GM10266 (cell line): ENCODE measurements around the gene ASPSCR1.
A peak's percentile ranks its signal among the peaks of the same experiment; 100 is the strongest.

Experiments used
- DNase-seq: peaks from one replicate; pipeline ENCODE4 v3.0.0; 2012; ENCODE audit errors: extremely low spot score
- TF ChIP-seq, protein P1 (sequence below): IDR thresholded peaks from 2 replicates; pipeline ENCODE4 v1.5.1; 2012; ENCODE audit warnings: mild to moderate bottlenecking, low read depth; ENCODE audit not compliant: control insufficient read depth, insufficient read depth; ENCODE audit errors: missing control alignments

ASPSCR1 gene, protein sequence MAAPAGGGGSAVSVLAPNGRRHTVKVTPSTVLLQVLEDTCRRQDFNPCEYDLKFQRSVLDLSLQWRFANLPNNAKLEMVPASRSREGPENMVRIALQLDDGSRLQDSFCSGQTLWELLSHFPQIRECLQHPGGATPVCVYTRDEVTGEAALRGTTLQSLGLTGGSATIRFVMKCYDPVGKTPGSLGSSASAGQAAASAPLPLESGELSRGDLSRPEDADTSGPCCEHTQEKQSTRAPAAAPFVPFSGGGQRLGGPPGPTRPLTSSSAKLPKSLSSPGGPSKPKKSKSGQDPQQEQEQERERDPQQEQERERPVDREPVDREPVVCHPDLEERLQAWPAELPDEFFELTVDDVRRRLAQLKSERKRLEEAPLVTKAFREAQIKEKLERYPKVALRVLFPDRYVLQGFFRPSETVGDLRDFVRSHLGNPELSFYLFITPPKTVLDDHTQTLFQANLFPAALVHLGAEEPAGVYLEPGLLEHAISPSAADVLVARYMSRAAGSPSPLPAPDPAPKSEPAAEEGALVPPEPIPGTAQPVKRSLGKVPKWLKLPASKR

GRCh38 chr17:81977211-81977808 lies at the start of gene ASPSCR1:
Gene ASPSCR1, plus strand, starts transcription at chr17:81977629. Its CDS starts 18 bp downstream, at chr17:81977647.
- DNase-seq: peak; percentile 98
- TF ChIP-seq, protein P1, sequence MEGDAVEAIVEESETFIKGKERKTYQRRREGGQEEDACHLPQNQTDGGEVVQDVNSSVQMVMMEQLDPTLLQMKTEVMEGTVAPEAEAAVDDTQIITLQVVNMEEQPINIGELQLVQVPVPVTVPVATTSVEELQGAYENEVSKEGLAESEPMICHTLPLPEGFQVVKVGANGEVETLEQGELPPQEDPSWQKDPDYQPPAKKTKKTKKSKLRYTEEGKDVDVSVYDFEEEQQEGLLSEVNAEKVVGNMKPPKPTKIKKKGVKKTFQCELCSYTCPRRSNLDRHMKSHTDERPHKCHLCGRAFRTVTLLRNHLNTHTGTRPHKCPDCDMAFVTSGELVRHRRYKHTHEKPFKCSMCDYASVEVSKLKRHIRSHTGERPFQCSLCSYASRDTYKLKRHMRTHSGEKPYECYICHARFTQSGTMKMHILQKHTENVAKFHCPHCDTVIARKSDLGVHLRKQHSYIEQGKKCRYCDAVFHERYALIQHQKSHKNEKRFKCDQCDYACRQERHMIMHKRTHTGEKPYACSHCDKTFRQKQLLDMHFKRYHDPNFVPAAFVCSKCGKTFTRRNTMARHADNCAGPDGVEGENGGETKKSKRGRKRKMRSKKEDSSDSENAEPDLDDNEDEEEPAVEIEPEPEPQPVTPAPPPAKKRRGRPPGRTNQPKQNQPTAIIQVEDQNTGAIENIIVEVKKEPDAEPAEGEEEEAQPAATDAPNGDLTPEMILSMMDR: no peak

DNA sequence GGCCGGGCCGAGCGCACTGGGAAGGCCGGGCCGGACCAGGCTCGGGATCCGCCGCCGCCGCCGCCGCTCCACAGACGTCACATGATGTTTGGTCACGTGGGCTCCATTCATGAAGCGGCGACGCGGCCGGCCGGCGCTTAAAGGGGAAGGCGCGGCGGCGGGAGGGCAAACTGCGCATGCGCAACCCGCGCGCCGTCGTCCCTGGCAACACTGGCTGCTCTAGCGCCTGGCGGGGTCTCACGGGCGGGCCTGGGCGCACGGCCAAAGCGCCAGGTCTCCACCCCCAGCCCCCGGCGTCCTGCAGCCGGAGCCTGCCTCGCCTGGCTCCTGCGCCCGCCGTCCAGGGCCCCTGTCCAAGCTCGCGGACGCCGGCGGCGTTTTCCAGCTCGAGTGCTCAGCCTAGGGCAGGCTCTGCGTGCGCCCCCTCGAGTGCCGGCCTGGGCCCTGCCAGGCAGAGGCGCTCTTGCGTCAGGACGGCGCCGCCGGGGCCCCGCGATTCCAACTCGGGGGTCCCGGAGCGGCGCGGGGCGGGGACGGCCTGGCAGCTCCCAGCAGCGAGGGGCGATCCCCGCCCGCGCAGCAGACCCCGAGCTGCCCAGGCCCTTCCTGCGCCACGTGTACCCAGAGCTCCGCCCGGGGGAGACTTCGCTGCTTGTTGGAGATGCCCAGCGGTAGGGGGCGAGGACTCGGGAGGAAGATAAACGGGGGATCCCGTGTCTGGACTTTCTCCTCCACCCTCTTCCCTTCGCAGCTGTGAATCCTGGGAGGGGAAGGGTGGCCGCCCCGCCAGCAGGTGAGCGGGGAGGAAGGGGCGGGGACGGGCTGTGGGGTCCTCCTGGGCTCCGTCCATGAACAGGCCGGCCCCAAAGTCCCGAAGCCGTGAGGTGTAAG lies 49.5 kb upstream of the ASPSCR1 start, which contains the start of gene MAFG:
MAFG (minus strand) TSS at position 83 of the 891 bp plus-strand sequence. CDS start 4,550 bp downstream, outside the sequence.
- peak; percentile 100 for DNase-seq
- TF ChIP-seq, protein P1: peak; percentile 62

DNA sequence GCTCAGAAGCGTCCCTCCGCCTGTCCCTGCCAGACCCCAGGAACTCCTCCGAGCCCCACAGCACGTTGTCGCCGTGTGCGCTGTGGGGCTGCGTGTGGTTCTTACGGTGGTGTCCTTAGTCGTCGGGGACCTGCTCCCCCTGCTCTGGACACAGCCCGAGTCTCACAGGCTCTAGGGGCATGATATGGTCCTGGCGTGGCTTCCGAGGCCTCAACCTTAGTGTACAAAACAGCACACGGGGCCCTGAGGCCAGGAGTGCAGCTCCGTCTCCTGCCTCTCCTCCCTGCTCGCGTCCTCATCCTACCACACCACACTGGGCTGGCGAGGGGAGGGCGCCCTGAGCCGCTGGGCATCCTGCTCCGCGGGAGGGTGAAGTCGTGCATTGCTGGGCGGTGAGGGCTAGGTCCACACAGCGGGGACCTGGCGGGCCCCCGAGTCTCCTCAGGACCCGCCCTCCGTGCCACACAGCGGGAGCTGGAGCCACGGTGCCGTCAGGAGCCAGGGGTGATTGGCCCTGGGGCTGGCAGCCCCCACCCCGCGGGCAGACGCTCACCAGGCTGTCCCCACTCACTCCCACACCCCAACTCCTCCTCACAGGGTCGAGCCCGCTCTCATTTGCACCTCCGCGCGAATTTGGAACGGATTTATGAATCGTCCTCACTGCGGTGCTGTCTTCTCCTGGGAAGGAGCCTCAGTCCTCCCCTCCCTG lies 48.7 kb upstream of the ASPSCR1 start:
- TF ChIP-seq, protein P1: no peak
- DNase-seq: peak; percentile 56

DNA sequence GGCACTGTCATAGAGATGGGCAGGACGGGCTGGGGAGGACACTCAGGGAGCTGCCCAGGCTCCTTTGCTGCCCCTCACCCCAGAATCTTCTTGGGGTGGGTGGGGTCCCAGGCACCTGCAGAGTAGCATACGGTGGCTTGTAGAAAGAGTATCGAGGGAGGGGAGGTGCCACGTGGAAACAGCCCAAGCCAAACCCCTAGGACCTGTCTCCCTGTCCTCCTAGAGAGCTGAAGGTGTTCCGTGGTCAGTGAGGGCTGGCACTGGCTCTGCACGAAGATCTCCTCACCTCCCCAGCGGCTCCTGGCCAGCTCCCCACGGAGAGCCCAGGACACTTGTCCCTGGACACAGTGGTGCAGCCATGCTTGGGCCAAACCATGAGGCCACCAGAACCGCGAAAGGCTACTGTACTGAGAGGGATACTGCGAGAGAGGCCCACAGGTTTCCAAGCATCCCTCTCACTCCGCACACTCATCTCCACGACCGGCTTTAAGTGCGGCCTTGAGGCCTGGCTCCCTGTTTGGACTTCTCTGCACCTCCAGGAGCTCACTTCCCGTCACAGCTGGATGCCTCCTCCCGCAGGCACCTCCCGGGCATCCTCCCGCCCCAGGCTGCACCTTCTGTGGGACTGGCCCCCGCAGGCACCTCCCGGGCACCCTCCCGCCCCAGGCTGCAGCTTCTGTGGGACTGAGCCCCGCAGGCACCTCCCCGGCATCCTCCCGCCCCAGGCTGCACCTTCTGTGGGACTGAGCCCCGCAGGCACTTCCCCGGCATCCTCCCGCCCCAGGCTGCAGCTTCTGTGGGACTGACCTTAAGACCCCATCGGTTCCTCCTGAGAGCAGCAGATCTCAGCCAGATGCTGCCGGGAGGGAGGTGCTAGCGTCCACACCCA lies 47.9 kb upstream of the ASPSCR1 start:
- TF ChIP-seq, protein P1: no peak
- DNase-seq: no peak

DNA sequence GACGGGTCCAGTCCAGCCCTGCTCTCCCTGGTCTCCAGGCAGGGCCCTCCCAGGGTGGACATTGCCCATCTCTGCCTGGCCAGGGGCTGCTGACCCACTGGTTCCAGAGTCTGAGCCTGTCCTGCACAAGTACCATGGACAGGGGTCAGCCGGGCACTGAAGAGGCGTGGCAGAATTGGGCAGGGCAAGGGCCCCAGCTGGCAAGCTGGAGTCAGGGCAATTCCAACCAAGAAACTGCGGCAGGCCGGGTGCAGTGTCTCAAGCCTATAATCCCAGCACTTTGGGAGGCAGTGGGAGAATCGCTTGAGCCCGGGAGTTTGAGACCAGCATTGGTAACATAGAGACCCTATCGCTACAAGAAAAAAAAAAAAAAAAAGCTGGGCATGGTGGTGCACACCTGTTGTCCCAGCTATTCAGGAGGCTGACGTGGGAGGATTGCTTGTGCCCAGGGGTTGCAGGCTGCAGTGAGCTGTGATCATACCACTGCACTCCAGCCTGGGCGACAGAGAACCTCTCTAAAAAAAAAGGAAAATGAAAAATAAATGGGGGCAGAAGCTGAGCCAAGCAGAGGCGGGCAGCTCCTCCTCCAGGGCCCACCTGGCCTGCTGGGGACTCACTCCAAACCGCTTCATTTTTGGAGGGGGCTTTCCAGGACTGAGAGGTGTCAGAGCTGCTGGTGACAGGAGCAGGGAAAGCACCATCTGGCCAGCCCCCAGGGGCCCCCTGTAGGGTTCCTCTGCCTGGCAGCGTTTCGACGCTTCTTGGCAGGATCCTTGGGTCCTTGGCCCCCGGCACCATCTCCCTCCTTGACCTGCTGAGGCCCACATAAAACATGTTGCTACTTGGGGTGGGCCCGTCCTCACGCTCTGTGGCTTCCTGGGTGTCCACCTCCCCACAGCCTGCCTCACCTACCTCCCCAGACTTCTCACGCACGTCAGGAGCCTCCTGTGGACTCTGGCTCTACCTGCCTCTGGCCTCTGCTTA lies 47.0 kb upstream of the ASPSCR1 start:
- peak; percentile 56 for DNase-seq

More for the DNA sequence above, 47.0 kb upstream of the ASPSCR1 start:
- TF ChIP-seq, protein P1: no peak
